Measurements from ENCODE around the gene PLEKHS1.

Gene PLEKHS1

DNA sequence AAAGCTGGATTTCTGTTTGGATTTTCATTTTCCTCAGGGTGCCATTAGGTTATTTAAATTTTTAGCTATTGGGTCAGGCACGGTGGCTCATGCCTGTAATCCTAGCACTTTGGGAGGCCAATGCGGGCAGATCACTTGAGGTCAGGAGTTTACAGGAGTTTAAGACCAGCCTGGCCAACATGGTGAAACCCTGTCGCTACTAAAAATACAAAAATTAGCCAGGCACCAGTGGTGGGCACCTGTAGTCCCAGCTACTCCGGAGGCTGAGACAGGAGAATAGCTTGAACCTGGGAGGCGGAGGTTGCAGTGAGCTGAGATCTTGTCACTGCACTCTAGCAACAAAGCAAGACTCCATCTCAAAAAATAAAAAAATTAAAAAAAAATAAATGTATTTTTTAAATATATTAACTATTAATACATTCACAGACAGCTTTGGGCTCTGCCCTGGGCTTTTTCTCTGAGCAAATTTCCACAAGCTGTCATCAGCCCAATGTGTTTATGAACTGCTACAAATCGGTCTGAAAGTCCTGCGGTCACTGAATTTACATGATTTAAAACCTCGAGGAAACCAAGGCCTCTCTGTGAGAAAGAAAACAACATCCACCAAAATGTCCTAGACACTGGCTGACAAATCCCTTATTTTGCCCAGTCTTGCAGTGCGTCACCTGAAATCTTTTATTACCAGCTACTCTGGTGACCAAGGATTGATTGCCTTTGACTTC is 19.2 kb upstream of the PLEKHS1 start:
- Histone ChIP-seq H3K9ac (ENCODE audit: insufficient read length, low read depth) (no peak overlapping the region), H3K27me3 (ENCODE audit: insufficient read depth, insufficient read length) (no peaks in the 10 kb centered on the region), H3K36me3 (ENCODE audit: insufficient read depth, insufficient read length, low read length) (peaks cover 30% of the 10 kb centered on the region), H3K4me3 (ENCODE audit: insufficient read length, low read depth) (no peak overlapping the region), H3K9me3 (ENCODE audit: insufficient read depth, low read length) (no peaks in the 10 kb centered on the region), H3K4me1 (ENCODE audit: insufficient read depth, insufficient read length) (no peaks in the 10 kb centered on the region)
- no peak for DNase-seq (ENCODE audit: low read depth, low spot score)
- TF ChIP-seq YY1 (IDR thresholded peaks at IDR 0.05; ENCODE audit: insufficient read depth, insufficient read length) = no peak

DNA sequence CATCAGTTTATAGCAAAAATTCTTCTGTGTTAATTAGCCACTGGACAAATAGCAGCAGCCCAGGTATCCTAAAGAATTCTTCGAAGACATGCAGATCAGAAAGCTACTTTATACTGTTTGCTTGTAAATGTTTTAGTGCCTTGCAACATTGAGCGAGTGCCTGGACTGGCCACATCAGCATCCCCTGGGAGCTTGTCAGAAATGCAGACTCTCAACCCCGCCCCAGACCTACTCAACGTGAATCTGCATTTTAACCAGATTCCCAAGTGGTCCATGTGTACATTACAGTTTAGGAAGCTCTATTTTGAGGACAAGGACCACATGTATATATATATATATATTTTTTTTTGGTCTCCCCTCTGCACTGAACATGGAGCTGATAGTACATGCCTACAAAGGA is 18.5 kb upstream of the PLEKHS1 start:
- no peak overlapping the region for H3K4me3 ChIP-seq (ENCODE audit: insufficient read length, low read depth)
- H3K36me3 ChIP-seq (ENCODE audit: insufficient read depth, insufficient read length, low read length) = peaks cover 29% of the 10 kb centered on the region
- H3K4me1 ChIP-seq (ENCODE audit: insufficient read depth, insufficient read length) = no peaks in the 10 kb centered on the region
- no peak for DNase-seq (ENCODE audit: low read depth, low spot score)
- no peaks in the 10 kb centered on the region for H3K27me3 ChIP-seq (ENCODE audit: insufficient read depth, insufficient read length)
- H3K9ac ChIP-seq (ENCODE audit: insufficient read length, low read depth) = no peak overlapping the region
- no peak for TF ChIP-seq SUZ12 (IDR thresholded peaks at IDR 0.05; ENCODE audit: extremely low read depth, insufficient read depth, insufficient read length)
- no peak for TF ChIP-seq YY1 (IDR thresholded peaks at IDR 0.05; ENCODE audit: insufficient read depth, insufficient read length)
- no peak for TF ChIP-seq ZNF274 (IDR thresholded peaks at IDR 0.05; ENCODE audit: low read depth, low read length)
- no peaks in the 10 kb centered on the region for H3K9me3 ChIP-seq (ENCODE audit: insufficient read depth, low read length)

DNA sequence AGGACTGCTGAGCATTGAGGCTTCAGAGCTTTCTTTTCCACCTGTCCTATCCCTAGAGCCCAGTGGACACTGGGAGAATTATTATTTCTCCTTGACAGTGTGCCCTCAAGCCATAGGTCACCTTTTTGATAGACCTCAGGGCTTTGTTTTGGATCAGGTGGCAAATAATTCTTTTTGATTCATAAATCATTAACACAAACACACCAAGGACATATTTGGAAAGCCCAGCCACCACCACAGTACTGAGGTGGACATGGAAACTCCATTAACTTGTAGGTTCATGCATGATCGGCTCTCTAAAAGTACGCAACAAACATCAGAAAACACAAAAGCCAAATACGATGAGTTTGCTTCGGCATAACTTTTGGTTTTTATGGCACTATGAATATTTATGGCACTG is 17.8 kb upstream of the PLEKHS1 start:
- H3K36me3 ChIP-seq (ENCODE audit: insufficient read depth, insufficient read length, low read length) = peaks cover 22% of the 10 kb centered on the region
- no peaks in the 10 kb centered on the region for H3K27me3 ChIP-seq (ENCODE audit: insufficient read depth, insufficient read length)
- H3K9ac ChIP-seq (ENCODE audit: insufficient read length, low read depth) = no peak overlapping the region
- no peak for DNase-seq (ENCODE audit: low read depth, low spot score)
- H3K9me3 ChIP-seq (ENCODE audit: insufficient read depth, low read length) = no peaks in the 10 kb centered on the region
- no peaks in the 10 kb centered on the region for H3K4me1 ChIP-seq (ENCODE audit: insufficient read depth, insufficient read length)
- TF ChIP-seq ZNF274 (IDR thresholded peaks at IDR 0.05; ENCODE audit: low read depth, low read length) (no peak), SUZ12 (IDR thresholded peaks at IDR 0.05; ENCODE audit: extremely low read depth, insufficient read depth, insufficient read length) (no peak), YY1 (IDR thresholded peaks at IDR 0.05; ENCODE audit: insufficient read depth, insufficient read length) (no peak)
- H3K4me3 ChIP-seq (ENCODE audit: insufficient read length, low read depth) = no peak overlapping the region

DNA sequence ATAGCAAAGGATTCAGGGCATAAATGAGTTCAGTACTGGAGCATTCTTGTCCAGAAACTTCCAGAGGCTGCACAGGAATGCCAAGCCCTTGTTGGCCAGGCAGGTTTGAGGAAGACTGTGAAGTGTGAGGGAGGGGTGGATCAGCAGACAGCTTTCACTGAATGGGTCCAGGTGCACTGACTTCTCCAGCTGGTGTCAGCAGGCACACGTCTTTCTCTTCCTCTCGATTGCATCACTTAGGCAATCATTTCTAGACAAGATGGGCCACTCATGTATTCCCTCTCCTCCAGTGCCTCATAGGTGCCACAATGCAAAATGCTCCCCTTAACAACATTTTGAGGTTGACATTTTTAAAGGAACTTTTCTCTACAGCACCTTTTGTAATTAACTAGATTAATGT is 15.6 kb upstream of the PLEKHS1 start:
- TF ChIP-seq YY1 (IDR thresholded peaks at IDR 0.05; ENCODE audit: insufficient read depth, insufficient read length) = no peak
- no peak for TF ChIP-seq ZNF274 (IDR thresholded peaks at IDR 0.05; ENCODE audit: low read depth, low read length)
- no peak for TF ChIP-seq SUZ12 (IDR thresholded peaks at IDR 0.05; ENCODE audit: extremely low read depth, insufficient read depth, insufficient read length)
- Histone ChIP-seq H3K36me3 (ENCODE audit: insufficient read depth, insufficient read length, low read length) (no peaks in the 10 kb centered on the region), H3K9me3 (ENCODE audit: insufficient read depth, low read length) (no peaks in the 10 kb centered on the region), H3K4me1 (ENCODE audit: insufficient read depth, insufficient read length) (no peaks in the 10 kb centered on the region), H3K27me3 (ENCODE audit: insufficient read depth, insufficient read length) (no peaks in the 10 kb centered on the region), H3K4me3 (ENCODE audit: insufficient read length, low read depth) (no peak overlapping the region), H3K9ac (ENCODE audit: insufficient read length, low read depth) (no peak overlapping the region)
- no peak for DNase-seq (ENCODE audit: low read depth, low spot score)

DNA sequence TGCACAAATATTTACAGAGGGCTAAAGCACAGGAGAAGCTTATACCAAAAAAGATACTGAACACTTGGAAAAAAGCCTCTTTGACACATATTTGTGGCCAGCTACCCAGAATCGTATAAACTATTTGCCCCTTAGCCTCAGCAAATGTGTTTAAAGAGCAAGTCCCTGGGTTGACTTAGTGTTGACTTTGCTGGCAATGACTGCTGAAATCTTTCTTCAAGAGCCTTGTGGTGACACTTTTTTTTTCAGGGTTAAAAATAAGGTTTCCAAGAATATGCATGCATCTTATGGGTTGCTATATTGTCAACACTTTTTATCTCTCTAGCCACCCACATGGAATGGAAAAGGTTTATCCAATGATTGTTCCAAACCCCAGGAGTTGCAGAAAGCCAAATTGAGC is 14.9 kb upstream of the PLEKHS1 start:
- no peak for TF ChIP-seq ZNF274 (IDR thresholded peaks at IDR 0.05; ENCODE audit: low read depth, low read length)
- no peak for TF ChIP-seq SUZ12 (IDR thresholded peaks at IDR 0.05; ENCODE audit: extremely low read depth, insufficient read depth, insufficient read length)
- no peak for TF ChIP-seq YY1 (IDR thresholded peaks at IDR 0.05; ENCODE audit: insufficient read depth, insufficient read length)
- no peak for DNase-seq (ENCODE audit: low read depth, low spot score)

DNA sequence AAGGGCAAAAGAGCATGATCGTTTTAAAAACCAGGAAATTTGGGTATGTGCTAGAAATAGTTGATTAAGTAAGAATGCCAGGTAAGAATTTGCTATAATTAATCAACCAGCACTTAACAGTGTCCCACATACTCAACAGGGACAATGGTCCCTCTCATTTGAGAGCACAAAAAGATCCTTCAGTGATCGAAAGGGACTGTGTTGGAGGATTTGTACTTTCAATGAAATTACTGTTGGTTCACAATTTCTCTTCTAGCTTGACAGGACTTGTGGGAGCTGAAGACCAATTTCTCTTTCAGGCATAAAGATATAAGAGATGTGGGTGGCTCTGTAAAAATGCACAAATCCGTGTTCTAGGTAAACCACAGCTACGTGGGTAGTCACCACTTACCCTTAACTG is 12.5 kb upstream of the PLEKHS1 start:
- no peak for DNase-seq (ENCODE audit: low read depth, low spot score)
- Histone ChIP-seq H3K9me3 (ENCODE audit: insufficient read depth, low read length) (no peaks in the 10 kb centered on the region), H3K36me3 (ENCODE audit: insufficient read depth, insufficient read length, low read length) (no peaks in the 10 kb centered on the region), H3K27me3 (ENCODE audit: insufficient read depth, insufficient read length) (no peaks in the 10 kb centered on the region), H3K4me1 (ENCODE audit: insufficient read depth, insufficient read length) (no peaks in the 10 kb centered on the region), H3K4me3 (ENCODE audit: insufficient read length, low read depth) (no peak overlapping the region), H3K9ac (ENCODE audit: insufficient read length, low read depth) (no peak overlapping the region)
- TF ChIP-seq SUZ12 (IDR thresholded peaks at IDR 0.05; ENCODE audit: extremely low read depth, insufficient read depth, insufficient read length) (no peak), ZNF274 (IDR thresholded peaks at IDR 0.05; ENCODE audit: low read depth, low read length) (no peak), YY1 (IDR thresholded peaks at IDR 0.05; ENCODE audit: insufficient read depth, insufficient read length) (no peak)

More for the DNA sequence above, 14.9 kb upstream of the PLEKHS1 start:
- no peak overlapping the region for H3K9ac ChIP-seq (ENCODE audit: insufficient read length, low read depth)
- no peaks in the 10 kb centered on the region for H3K4me1 ChIP-seq (ENCODE audit: insufficient read depth, insufficient read length)
- no peaks in the 10 kb centered on the region for H3K9me3 ChIP-seq (ENCODE audit: insufficient read depth, low read length)
- no peak overlapping the region for H3K4me3 ChIP-seq (ENCODE audit: insufficient read length, low read depth)
- H3K36me3 ChIP-seq (ENCODE audit: insufficient read depth, insufficient read length, low read length) = no peaks in the 10 kb centered on the region
- no peaks in the 10 kb centered on the region for H3K27me3 ChIP-seq (ENCODE audit: insufficient read depth, insufficient read length)

DNA sequence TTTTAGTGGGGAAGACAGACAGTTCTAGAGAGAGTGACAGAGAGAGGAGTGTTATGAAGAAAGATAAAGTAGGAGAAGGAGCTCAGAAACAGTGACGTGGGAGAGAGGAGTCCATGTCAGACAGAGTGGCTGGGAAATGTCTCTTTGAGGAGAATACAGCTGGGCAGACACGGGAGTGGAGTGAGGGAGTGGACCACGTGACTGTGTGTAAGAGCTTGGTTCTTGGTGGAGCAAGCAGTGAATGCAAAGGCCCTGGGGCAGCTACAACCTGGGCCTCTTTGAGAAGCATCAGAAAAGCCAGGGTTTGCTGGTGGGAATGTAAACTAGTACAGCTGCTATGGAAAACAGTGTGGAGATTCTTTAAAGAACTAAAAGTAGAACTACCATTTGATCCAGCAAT is 11.9 kb upstream of the PLEKHS1 start:
- no peak overlapping the region for H3K4me3 ChIP-seq (ENCODE audit: insufficient read length, low read depth)
- no peaks in the 10 kb centered on the region for H3K4me1 ChIP-seq (ENCODE audit: insufficient read depth, insufficient read length)
- H3K9ac ChIP-seq (ENCODE audit: insufficient read length, low read depth) = no peak overlapping the region
- no peaks in the 10 kb centered on the region for H3K9me3 ChIP-seq (ENCODE audit: insufficient read depth, low read length)
- no peaks in the 10 kb centered on the region for H3K27me3 ChIP-seq (ENCODE audit: insufficient read depth, insufficient read length)
- no peak for DNase-seq (ENCODE audit: low read depth, low spot score)
- no peaks in the 10 kb centered on the region for H3K36me3 ChIP-seq (ENCODE audit: insufficient read depth, insufficient read length, low read length)
- no peak for TF ChIP-seq ZNF274 (IDR thresholded peaks at IDR 0.05; ENCODE audit: low read depth, low read length)
- TF ChIP-seq YY1 (IDR thresholded peaks at IDR 0.05; ENCODE audit: insufficient read depth, insufficient read length) = no peak
- no peak for TF ChIP-seq SUZ12 (IDR thresholded peaks at IDR 0.05; ENCODE audit: extremely low read depth, insufficient read depth, insufficient read length)
